ENCODE measurements around the gene CDKL2.

CDKL2 gene

GRCh38 chr4:75643651-75644050 is 13.3 kb upstream of the CDKL2 start:
- in situ Hi-C loops (cut with MboI; ENCODE audit: low sequenced_read_pairs, unreplicated experiment): no loop called here
- no peak for DNase-seq (ENCODE audit: low spot score)
- TF ChIP-seq CTCF (IDR thresholded peaks at IDR 0.05; ENCODE audit: borderline replicate concordance, control extremely low read depth, extremely low read depth, insufficient read depth, missing control alignments): no peak

DNA sequence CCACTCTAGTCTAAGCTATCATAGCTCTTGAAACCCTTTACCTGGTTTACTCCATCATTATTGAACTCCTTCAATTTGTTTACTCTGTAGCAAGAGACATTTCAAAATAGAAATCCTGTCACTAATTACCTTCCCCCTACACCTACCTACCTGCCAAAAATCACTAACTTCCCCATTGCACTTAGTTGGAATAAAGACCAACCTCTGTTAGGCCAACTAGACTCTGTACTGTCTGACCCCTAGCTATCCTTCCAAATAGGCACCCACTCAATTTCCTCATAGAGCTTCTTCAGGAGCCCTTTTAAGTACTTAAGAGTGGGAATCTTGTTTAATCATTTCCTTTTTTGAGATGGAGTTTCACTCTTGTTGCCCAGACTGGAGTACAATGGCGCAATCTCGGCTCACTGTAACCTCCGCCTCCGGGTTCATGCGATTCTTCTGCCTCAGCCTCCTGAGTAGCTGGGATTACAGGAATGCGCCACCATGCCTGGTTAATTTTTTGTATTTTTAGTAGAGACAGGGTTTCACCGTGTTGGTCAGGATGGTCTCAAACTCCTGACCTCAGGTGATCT is 8.9 kb upstream of the CDKL2 start:
- TF ChIP-seq CTCF (IDR thresholded peaks at IDR 0.05; ENCODE audit: borderline replicate concordance, control extremely low read depth, extremely low read depth, insufficient read depth, missing control alignments): no peak
- DNase-seq (ENCODE audit: low spot score): no peak
- in situ Hi-C loops (cut with MboI; ENCODE audit: low sequenced_read_pairs, unreplicated experiment): no loop called here

- in situ Hi-C loops (cut with MboI; ENCODE audit: low sequenced_read_pairs, unreplicated experiment): no loop called here
- no peak for TF ChIP-seq CTCF (IDR thresholded peaks at IDR 0.05; ENCODE audit: borderline replicate concordance, control extremely low read depth, extremely low read depth, insufficient read depth, missing control alignments)
- DNase-seq (ENCODE audit: low spot score): no peak
Measured at GRCh38 chr4:75637827-75638226, 7.5 kb upstream of the CDKL2 start.

DNA sequence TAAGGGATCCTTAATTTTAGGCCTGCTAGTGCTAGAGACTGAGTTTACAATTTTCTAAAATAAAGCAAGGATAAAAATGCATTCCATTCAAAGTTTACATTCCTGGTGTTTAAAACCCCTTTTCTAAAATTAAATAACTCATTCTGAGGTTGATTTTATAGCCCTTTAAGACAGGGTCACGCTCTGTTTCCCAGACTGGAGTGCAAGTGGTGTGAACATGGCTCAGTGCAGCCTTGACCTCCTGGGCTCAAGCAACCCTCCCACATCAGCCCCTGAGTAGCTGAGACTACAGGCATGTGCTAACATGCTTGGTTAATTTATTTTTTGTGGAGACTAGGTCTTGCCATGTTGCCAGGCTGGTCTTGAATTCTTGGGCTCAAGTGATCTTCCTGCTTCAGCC is 6.8 kb upstream of the CDKL2 start:
- in situ Hi-C loops (cut with MboI; ENCODE audit: low sequenced_read_pairs, unreplicated experiment): no loop called here
- TF ChIP-seq CTCF (IDR thresholded peaks at IDR 0.05; ENCODE audit: borderline replicate concordance, control extremely low read depth, extremely low read depth, insufficient read depth, missing control alignments): no peak
- DNase-seq (ENCODE audit: low spot score): no peak

DNA sequence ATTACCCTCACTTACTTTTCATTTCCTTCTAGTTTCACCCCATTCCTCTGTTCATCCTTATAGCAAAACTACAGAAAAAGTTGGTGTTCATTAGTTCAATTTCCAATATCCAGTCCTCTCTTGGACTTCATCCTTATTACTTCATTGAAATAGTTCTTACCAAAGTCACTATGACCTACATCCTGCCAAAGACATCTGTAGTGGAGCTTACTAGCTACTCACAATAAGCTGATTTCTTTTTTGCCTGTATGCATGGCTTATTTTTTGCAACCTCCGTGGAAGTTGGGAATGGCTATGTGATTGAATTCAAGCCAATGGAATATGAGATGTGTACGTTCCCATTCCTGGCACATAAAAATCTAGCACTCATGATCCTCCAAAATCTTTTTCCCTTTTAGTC is 4.6 kb upstream of the CDKL2 start:
- in situ Hi-C loops (cut with MboI; ENCODE audit: low sequenced_read_pairs, unreplicated experiment): no loop called here
- no peak for DNase-seq (ENCODE audit: low spot score)
- no peak for TF ChIP-seq CTCF (IDR thresholded peaks at IDR 0.05; ENCODE audit: borderline replicate concordance, control extremely low read depth, extremely low read depth, insufficient read depth, missing control alignments)

- DNase-seq (ENCODE audit: low spot score): no peak
- no peak for TF ChIP-seq CTCF (IDR thresholded peaks at IDR 0.05; ENCODE audit: borderline replicate concordance, control extremely low read depth, extremely low read depth, insufficient read depth, missing control alignments)
- in situ Hi-C loops (cut with MboI; ENCODE audit: low sequenced_read_pairs, unreplicated experiment): no loop called here
Measured at GRCh38 chr4:75634281-75634680, 4.0 kb upstream of the CDKL2 start.

- no peak for DNase-seq (ENCODE audit: low spot score)
- no peak for TF ChIP-seq CTCF (IDR thresholded peaks at IDR 0.05; ENCODE audit: borderline replicate concordance, control extremely low read depth, extremely low read depth, insufficient read depth, missing control alignments)
- in situ Hi-C loops (cut with MboI; ENCODE audit: low sequenced_read_pairs, unreplicated experiment): no loop called here
Measured at GRCh38 chr4:75633846-75634245, 3.5 kb upstream of the CDKL2 start.
